C4-2B (cell line): ENCODE measurements around the gene RPL13A.

Experiments
- ZFX ChIP-seq: fragments of 450-650 bp; IDR thresholded peaks from 2 replicates; pipeline ENCODE4 v1.6.1; 2017
- TF ChIP-seq, protein P1 (sequence below): fragments of 450-650 bp; conservative IDR thresholded peaks from 2 replicates; pipeline ENCODE4 v1.5.1; 2017; ENCODE audit warnings: mild to moderate bottlenecking

DNA sequence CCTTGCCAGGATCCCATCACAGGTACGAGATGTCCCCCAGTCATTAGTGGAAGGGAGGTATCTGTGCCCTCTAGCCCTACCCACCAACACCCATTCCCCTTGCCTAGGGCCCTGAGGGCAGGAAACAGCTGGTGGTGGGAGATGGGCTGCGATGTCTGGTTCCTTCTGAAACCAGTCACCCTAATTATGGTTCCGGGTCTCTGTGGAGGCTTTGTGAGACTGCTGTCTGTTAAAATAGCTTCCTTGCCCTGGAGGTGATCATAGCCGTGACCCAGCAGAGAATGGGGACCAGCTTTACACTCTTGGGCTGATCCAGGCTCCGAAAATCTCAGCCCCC is 28.9 kb upstream of the RPL13A start:
- TF ChIP-seq, protein P1, sequence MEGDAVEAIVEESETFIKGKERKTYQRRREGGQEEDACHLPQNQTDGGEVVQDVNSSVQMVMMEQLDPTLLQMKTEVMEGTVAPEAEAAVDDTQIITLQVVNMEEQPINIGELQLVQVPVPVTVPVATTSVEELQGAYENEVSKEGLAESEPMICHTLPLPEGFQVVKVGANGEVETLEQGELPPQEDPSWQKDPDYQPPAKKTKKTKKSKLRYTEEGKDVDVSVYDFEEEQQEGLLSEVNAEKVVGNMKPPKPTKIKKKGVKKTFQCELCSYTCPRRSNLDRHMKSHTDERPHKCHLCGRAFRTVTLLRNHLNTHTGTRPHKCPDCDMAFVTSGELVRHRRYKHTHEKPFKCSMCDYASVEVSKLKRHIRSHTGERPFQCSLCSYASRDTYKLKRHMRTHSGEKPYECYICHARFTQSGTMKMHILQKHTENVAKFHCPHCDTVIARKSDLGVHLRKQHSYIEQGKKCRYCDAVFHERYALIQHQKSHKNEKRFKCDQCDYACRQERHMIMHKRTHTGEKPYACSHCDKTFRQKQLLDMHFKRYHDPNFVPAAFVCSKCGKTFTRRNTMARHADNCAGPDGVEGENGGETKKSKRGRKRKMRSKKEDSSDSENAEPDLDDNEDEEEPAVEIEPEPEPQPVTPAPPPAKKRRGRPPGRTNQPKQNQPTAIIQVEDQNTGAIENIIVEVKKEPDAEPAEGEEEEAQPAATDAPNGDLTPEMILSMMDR, result no peak
- no peak for TF ChIP-seq ZFX
